HFFc6 (cell line): ENCODE measurements around the gene FOXO1. TPM values are rescaled to one million over a fixed set of nuclear protein-coding genes. Genes with fewer than 3 reads are reported as not detected.
"Not testable (repeated sequence)": the region's sequence is repeated elsewhere in the genome, so short reads cannot be mapped to it uniquely, and the experiment has no call there.

Source experiments
- DNase-seq: peaks from one replicate; pipeline ENCODE4 v3.0.0-alpha.2; 2018
- H3K27ac Mint-ChIP-seq: 2 replicates; pipeline ENCODE4 v1.8.0; 2020; ENCODE audit warnings: mild to moderate bottlenecking, mixed read lengths
- H3K27me3 Mint-ChIP-seq: 2 replicates; pipeline ENCODE4 v1.8.0; 2021; ENCODE audit warnings: mild to moderate bottlenecking, moderate library complexity, mixed read lengths; ENCODE audit not compliant: insufficient read depth
- H3K36me3 Mint-ChIP-seq: 2 replicates; pipeline ENCODE4 v1.8.0; 2021; ENCODE audit warnings: low read depth, mixed read lengths
- H3K4me1 Mint-ChIP-seq: 2 replicates; pipeline ENCODE4 v1.8.0; 2020; ENCODE audit warnings: low read depth, mixed read lengths
- H3K4me3 Mint-ChIP-seq: 2 replicates; pipeline ENCODE4 v1.8.0; 2020; ENCODE audit warnings: mild to moderate bottlenecking, moderate library complexity, mixed read lengths
- H3K9me3 Mint-ChIP-seq: 2 replicates; pipeline ENCODE4 v1.8.0; 2020; ENCODE audit warnings: mild to moderate bottlenecking, mixed read lengths
- CTCF ChIP-seq: fragments of 200-600 bp; sonication (generic); IDR thresholded peaks from 2 replicates; pipeline ENCODE4 v1.5.0; 2021; ENCODE audit warnings: antibody characterized with exemption, mild to moderate bottlenecking
- long read RNA-seq: library from polyadenylated mRNA; unstranded; transcript quantifications from one replicate; pipeline ENCODE4 v2.0.0, GENCODE V29; 2019
- total RNA-seq, 6 experiments: library from RNA; stranded (reverse); fragmentation: NEBNext Ultra II Directional; extraction: Animal tissue kit (Norgen Biotek cat#: 25700); gene quantifications; 2 replicates in 1 of 6; 3 replicates in 5 of 6; pipeline ENCODE4 v1.2.3, GENCODE V29; 2021

Gene FOXO1
- 1 to 10 TPM in 1 of 6 experiments, under 1 TPM in 5; 0.48 to 1.1 (median 0.63) TPM for total RNA-seq
- long read RNA-seq, result 0 reads

- Mint-ChIP-seq H3K27ac (no peak within 1 kb of the TSS), H3K27me3 (peaks cover 15% of the 10 kb centered on the region), H3K4me1 (no peaks in the 10 kb centered on the region), H3K4me3 (peak within 1 kb of the TSS; percentile 88), H3K36me3 (no peaks in the 10 kb centered on the region), H3K9me3 (no peaks in the 10 kb centered on the region)
- TF ChIP-seq CTCF, result no peak
- DNase-seq, result peak; percentile 74
Measured at GRCh38 chr13:40666045-40666932, at the start of gene FOXO1. FOXO1 (minus strand) TSS chr13:40666641; CDS start chr13:40666212, 429 bp downstream.

DNA sequence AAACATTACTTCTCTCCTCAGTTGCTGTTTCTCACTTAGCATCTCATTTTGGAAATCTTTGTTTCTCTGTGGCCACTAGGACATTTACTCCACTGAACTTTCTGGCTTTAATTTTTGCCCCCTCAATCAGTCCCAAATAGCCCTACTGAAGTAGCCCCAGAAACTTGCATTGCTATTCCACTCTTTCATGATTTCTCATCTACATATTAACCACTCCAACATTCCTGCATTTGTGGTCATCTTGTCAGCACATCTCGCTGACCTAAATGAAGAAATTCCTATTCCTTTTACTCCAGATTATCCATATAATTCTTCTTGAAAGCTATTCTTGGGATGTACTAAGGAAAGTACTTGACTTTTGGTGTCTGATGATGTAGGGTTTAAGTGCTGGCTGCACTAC lies 48.0 kb upstream of the FOXO1 start:
- not testable (repeated sequence) for H3K27ac Mint-ChIP-seq, H3K27me3 Mint-ChIP-seq, DNase-seq, H3K4me1 Mint-ChIP-seq, H3K4me3 Mint-ChIP-seq
- Mint-ChIP-seq H3K9me3 (peaks cover 23% of the 10 kb centered on the region), H3K36me3 (peaks cover 34% of the 10 kb centered on the region)

GRCh38 chr13:40706439-40706838 lies 40.0 kb upstream of the FOXO1 start:
- H3K27me3 Mint-ChIP-seq, result no peaks in the 10 kb centered on the region
- peaks cover 42% of the 10 kb centered on the region for H3K9me3 Mint-ChIP-seq
- H3K4me3 Mint-ChIP-seq, result no peak overlapping the region
- no peak for TF ChIP-seq CTCF
- H3K36me3 Mint-ChIP-seq, result peaks cover 12% of the 10 kb centered on the region
- DNase-seq, result no peak
- H3K27ac Mint-ChIP-seq, result no peak overlapping the region
- no peaks in the 10 kb centered on the region for H3K4me1 Mint-ChIP-seq

DNA sequence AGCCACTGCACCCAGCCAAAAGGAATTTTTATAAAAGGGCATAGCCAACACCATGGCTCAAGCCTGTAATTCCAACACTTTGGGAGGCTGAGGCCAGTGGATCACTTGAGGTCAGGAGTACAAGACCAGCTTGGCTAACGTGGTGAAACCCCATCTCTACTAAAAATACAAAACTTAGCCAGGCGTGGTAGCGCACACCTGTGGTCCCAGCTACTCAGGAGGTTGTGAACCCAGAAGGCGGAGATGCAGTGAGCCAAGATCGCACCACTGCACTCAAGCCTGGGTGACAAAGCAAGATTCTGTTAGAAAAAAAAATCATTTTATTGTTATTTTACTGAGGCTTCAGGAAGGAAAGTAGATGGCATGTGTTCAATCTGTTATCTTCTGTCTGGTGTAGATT lies 31.3 kb upstream of the FOXO1 start:
- no peak overlapping the region for H3K4me3 Mint-ChIP-seq

GRCh38 chr13:40694426-40694825 lies 28.0 kb upstream of the FOXO1 start:
- Mint-ChIP-seq H3K36me3 (no peaks in the 10 kb centered on the region), H3K27me3 (peaks cover 7% of the 10 kb centered on the region; the same call in 1 of the 2 replicates), H3K4me3 (no peak overlapping the region), H3K4me1 (peaks cover 5% of the 10 kb centered on the region), H3K27ac (no peak overlapping the region), H3K9me3 (no peaks in the 10 kb centered on the region)
- no peak for DNase-seq
- no peak for TF ChIP-seq CTCF

More for the DNA sequence above, 31.3 kb upstream of the FOXO1 start:
- peaks cover 4% of the 10 kb centered on the region for H3K4me1 Mint-ChIP-seq
- peaks cover 4% of the 10 kb centered on the region; the same call in 1 of the 2 replicates for H3K27me3 Mint-ChIP-seq
- H3K36me3 Mint-ChIP-seq, result no peaks in the 10 kb centered on the region
- DNase-seq, result no peak
- no peak for TF ChIP-seq CTCF
- no peak overlapping the region for H3K27ac Mint-ChIP-seq
- no peaks in the 10 kb centered on the region for H3K9me3 Mint-ChIP-seq

DNA sequence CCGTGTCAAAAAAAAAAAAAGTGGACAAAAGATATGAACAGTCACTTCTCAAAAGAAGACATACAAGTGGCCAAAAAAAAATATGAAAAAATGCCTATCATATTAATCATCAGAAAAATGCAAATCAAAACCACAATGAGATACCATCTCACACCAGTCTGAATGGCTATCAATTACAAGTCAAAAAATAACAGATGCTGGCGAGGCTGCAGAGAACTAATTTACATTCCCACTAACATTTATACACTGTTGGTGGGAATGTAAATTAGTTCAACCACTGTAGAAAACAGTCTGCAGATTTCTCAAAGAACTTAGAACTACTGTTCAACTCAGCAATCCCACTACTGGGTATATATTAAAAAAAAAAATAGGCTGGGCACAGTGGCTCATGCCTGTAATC lies 26.5 kb upstream of the FOXO1 start:
- no peak overlapping the region for H3K4me3 Mint-ChIP-seq
- no peaks in the 10 kb centered on the region for H3K9me3 Mint-ChIP-seq
- DNase-seq, result peak; percentile 16
- H3K4me1 Mint-ChIP-seq, result peaks cover 5% of the 10 kb centered on the region
- no peaks in the 10 kb centered on the region for H3K36me3 Mint-ChIP-seq
- TF ChIP-seq CTCF, result no peak
- peaks cover 7% of the 10 kb centered on the region for H3K27me3 Mint-ChIP-seq
- H3K27ac Mint-ChIP-seq, result no peak overlapping the region
